ENCODE results near the gene FMO1. TPM values are rescaled to one million over a fixed set of nuclear protein-coding genes. Genes with fewer than 3 reads are reported as not detected.

FMO1 gene, protein sequence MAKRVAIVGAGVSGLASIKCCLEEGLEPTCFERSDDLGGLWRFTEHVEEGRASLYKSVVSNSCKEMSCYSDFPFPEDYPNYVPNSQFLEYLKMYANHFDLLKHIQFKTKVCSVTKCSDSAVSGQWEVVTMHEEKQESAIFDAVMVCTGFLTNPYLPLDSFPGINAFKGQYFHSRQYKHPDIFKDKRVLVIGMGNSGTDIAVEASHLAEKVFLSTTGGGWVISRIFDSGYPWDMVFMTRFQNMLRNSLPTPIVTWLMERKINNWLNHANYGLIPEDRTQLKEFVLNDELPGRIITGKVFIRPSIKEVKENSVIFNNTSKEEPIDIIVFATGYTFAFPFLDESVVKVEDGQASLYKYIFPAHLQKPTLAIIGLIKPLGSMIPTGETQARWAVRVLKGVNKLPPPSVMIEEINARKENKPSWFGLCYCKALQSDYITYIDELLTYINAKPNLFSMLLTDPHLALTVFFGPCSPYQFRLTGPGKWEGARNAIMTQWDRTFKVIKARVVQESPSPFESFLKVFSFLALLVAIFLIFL
- total RNA-seq, result under 1 TPM in 1 of 4 donors, not detected in 3; 0.36 TPM

GRCh38 chr1:171248302-171248701, at the start of gene FMO1:
TSS of gene FMO1 (plus strand) at chr1:171248494. CDS start at chr1:171258088, 9,594 bp downstream.
- Histone ChIP-seq H3K4me1 (no peaks in the 10 kb centered on the region), H3K27me3 (no peaks in the 10 kb centered on the region), H3K9me3 (no peaks in the 10 kb centered on the region), H3K4me3 (no peak within 1 kb of the TSS), H3K27ac (no peak within 1 kb of the TSS), H3K36me3 (no peaks in the 10 kb centered on the region)
- DNase-seq (no peak), ATAC-seq (no peak)
- TF ChIP-seq CTCF (IDR thresholded peaks at IDR 0.05 in 4 of 5, conservative IDR thresholded peaks at IDR 0.05 in 1 of 5) (no peak), POLR2A (IDR thresholded peaks at IDR 0.05) (no peak)
- in situ Hi-C loops (cut with MboI; ENCODE audit: low sequenced_read_pairs in 4 of 4), result loop anchor here in 2 of 4 donors (10.0 to 25.0 kb wide), 3 partner anchors 66 to 286 kb away; partner anchors contain the start of genes FMO3 (in 1 of the 2) and FMO4 (in 1 of the 2)
- intact Hi-C loops (cut with DNase I; ENCODE audit: low total_unique reads), result no loop called here

DNA sequence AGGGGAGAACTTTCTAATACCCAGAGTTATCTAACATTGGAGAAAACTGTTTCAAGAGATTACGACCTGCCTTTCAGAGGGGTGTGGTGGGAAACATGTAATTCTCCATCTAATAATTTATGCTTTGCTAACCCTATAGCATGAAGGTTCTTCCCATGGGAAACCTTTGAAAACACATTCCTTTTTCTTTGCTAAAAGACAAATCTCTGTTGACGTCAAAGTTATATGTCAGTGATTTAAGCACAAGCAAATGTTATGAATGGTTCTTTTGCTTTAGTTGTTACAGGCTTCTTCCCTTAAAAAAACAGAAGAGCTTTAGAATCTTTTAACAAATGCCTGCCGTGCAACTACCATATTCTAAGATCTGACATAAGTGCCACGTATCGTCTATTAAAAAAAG, 44.0 kb upstream of the FMO1 start:
- in situ Hi-C loops (cut with MboI; ENCODE audit: low sequenced_read_pairs in 4 of 4) (no loop called here), intact Hi-C loops (cut with DNase I; ENCODE audit: low total_unique reads) (no loop called here)
- H3K36me3 ChIP-seq, result peaks cover 0 to 8% of the 10 kb centered on the region in 2 donors
- ATAC-seq (no peak), DNase-seq (no peak)
- no peak overlapping the region for H3K4me3 ChIP-seq
- no peaks in the 10 kb centered on the region for H3K9me3 ChIP-seq
- no peaks in the 10 kb centered on the region for H3K4me1 ChIP-seq
- no peak overlapping the region for H3K27ac ChIP-seq
- TF ChIP-seq CTCF (IDR thresholded peaks at IDR 0.05 in 4 of 5, conservative IDR thresholded peaks at IDR 0.05 in 1 of 5) (no peak), POLR2A (IDR thresholded peaks at IDR 0.05) (no peak)
- H3K27me3 ChIP-seq, result no peaks in the 10 kb centered on the region

DNA sequence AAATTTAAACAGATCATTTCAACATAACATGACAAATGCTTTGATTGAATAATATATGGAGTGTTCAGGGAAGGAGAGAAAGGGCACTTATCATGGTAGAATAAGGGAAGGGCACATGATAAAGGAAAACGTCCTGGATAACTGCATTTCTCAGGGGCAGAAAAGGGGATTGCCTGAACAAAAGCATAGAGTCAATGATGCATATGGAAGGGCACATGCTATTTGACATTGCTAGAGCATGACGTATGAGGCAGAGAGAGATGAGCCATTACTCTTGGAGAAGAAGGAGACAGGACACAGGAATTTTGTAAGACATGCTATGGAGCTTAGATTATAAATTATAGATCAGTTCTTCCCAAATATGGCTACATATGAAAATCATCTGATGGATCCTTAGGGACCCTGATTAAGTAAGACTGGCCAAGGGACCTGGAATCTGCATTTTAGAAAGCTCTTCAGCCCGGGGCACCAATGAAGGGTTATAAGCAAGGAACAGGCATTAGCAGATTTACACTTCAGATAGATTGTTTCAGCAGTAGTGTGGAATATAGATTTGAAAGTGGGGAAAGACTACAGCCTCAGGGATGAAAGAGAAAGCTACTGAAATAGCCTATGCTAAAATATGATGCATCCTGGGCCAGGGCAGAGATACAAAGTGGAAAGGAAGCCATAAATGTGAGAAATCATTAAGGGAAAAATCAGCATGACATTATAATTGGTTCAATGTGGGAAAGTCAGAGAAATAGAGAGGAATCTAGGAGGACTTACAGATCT, 41.9 kb upstream of the FMO1 start:
- H3K36me3 ChIP-seq, result no peaks in the 10 kb centered on the region
- intact Hi-C loops (cut with DNase I; ENCODE audit: low total_unique reads) (no loop called here), in situ Hi-C loops (cut with MboI; ENCODE audit: low sequenced_read_pairs in 4 of 4) (no loop called here)
- ATAC-seq, result no peak
- H3K27ac ChIP-seq, result peak overlapping the region in 2 of 4 donors; percentile 19 to 35
- H3K27me3 ChIP-seq, result no peaks in the 10 kb centered on the region
- no peaks in the 10 kb centered on the region for H3K9me3 ChIP-seq
- H3K4me1 ChIP-seq, result peaks cover 0 to 10% of the 10 kb centered on the region in 2 donors
- H3K4me3 ChIP-seq, result no peak overlapping the region
- no peak for TF ChIP-seq POLR2A (IDR thresholded peaks at IDR 0.05)
- TF ChIP-seq CTCF (IDR thresholded peaks at IDR 0.05 in 4 of 5, conservative IDR thresholded peaks at IDR 0.05 in 1 of 5), result no peak
- DNase-seq, result no peak

DNA sequence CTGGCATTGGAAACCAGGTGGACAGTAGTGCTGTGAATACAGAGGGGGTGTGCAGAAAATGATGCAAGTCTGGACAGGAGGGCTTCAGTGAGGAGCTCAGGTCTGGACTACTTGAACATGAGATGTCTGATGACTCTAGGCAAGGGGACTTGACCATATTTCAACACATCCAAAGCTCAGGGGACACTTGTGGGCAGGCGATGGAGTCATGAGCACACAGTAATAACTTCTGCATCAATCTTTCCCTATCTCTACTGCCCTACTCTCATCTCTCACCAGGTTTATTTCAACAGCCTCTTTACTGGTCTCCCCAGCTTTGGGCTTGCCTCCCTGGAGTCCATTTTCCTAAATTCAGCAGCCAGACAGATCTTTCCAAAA, 41.3 kb upstream of the FMO1 start:
- Histone ChIP-seq H3K27me3 (no peaks in the 10 kb centered on the region), H3K4me1 (peaks cover 0 to 10% of the 10 kb centered on the region in 2 donors), H3K27ac (peak overlapping the region in 2 of 4 donors; percentile 19), H3K4me3 (no peak overlapping the region), H3K9me3 (no peaks in the 10 kb centered on the region), H3K36me3 (no peaks in the 10 kb centered on the region)
- intact Hi-C loops (cut with DNase I; ENCODE audit: low total_unique reads), result no loop called here
- TF ChIP-seq POLR2A (IDR thresholded peaks at IDR 0.05), result no peak
- no peak for TF ChIP-seq CTCF (IDR thresholded peaks at IDR 0.05 in 4 of 5, conservative IDR thresholded peaks at IDR 0.05 in 1 of 5)
- peak; percentile 15 to 65 for DNase-seq
- in situ Hi-C loops (cut with MboI; ENCODE audit: low sequenced_read_pairs in 4 of 4), result no loop called here
- ATAC-seq, result peak; percentile 66 to 78
